HEK293 (cell line): ENCODE measurements around the gene SLC47A2.

Experiments used
- CTCF ChIA-PET: fragments of 350-600 bp; formaldehyde crosslinking; extraction: SDS; loops from one replicate; lab custom pipeline; 2021; ENCODE audit warnings: antibody characterized with exemption; lab: Yijun Ruan, JAX
- POLR2A ChIA-PET: fragments of 300-600 bp; formaldehyde crosslinking; extraction: SDS; loops from one replicate; lab custom pipeline; 2020; ENCODE audit warnings: antibody characterized with exemption, inconsistent platforms; lab: Yijun Ruan, JAX
- H3K27ac ChIP-seq: fragments of 200-500 bp; sonication (Bioruptor generic); 2 replicates; pipeline ENCODE4 v1.5.1; 2014; ENCODE audit warnings: low read depth, low read length, control low read depth, inconsistent platforms; ENCODE audit errors: extremely low read depth
- H3K36me3 ChIP-seq, 2 experiments: fragments of 200-500 bp in 1 of 2; sonication (Bioruptor generic) in 1 of 2; 1 replicate in 1 of 2; 2 replicates in 1 of 2; pipeline ENCODE4 v1.5.1; 2014 to 2017; ENCODE audit warnings: inconsistent platforms in 2 of 2, low read length in 2 of 2; ENCODE audit not compliant: control insufficient read depth in 2 of 2, insufficient read depth in 1 of 2
- H3K4me1 ChIP-seq: fragments of 200-500 bp; sonication (Bioruptor generic); 2 replicates; pipeline ENCODE4 v1.5.1; 2014; ENCODE audit warnings: mild to moderate bottlenecking, low read length, inconsistent platforms; ENCODE audit not compliant: control insufficient read depth, insufficient read depth
- H3K4me3 ChIP-seq: 2 replicates; pipeline ENCODE4 v1.5.1; 2011; ENCODE audit warnings: low read depth, mild to moderate bottlenecking, control low read depth, low read length, moderate library complexity
- H3K9me3 ChIP-seq: fragments of 200-500 bp; sonication (Bioruptor generic); 2 replicates; pipeline ENCODE4 v1.5.1; 2014; ENCODE audit warnings: low read depth, low read length, inconsistent platforms; ENCODE audit not compliant: control insufficient read depth, insufficient read depth
- GFI1B ChIP-seq: fragments of 450-650 bp; formaldehyde crosslinking; IDR thresholded peaks from 2 replicates; pipeline ENCODE4 v1.5.1; 2016; ENCODE audit warnings: missing biosample characterization, missing genetic modification characterization
- KLF7 ChIP-seq: fragments of 450-650 bp; formaldehyde crosslinking; IDR thresholded peaks from 2 replicates; pipeline ENCODE4 v1.5.1; 2016; ENCODE audit warnings: missing biosample characterization, missing genetic modification characterization, borderline replicate concordance
- OSR2 ChIP-seq: fragments of 450-650 bp; formaldehyde crosslinking; IDR thresholded peaks from 2 replicates; pipeline ENCODE4 v1.5.1; 2016; ENCODE audit warnings: missing biosample characterization, missing genetic modification characterization
- OVOL3 ChIP-seq: fragments of 450-650 bp; formaldehyde crosslinking; IDR thresholded peaks from 2 replicates; pipeline ENCODE4 v1.5.1; 2016; ENCODE audit warnings: missing biosample characterization, missing genetic modification characterization
- TCF7L2 ChIP-seq: IDR thresholded peaks from 2 replicates; pipeline ENCODE4 v1.6.1; 2011; ENCODE audit warnings: low read depth, mild to moderate bottlenecking, inconsistent platforms, low read length, moderate library complexity, borderline replicate concordance
- ZFP41 ChIP-seq: fragments of 450-650 bp; formaldehyde crosslinking; IDR thresholded peaks from 2 replicates; pipeline ENCODE4 v1.5.1; 2016; ENCODE audit warnings: missing biosample characterization, missing genetic modification characterization, borderline replicate concordance
- ZFP69B ChIP-seq: fragments of 450-650 bp; formaldehyde crosslinking; IDR thresholded peaks from 2 replicates; pipeline ENCODE4 v1.5.1; 2016; ENCODE audit warnings: missing biosample characterization, missing genetic modification characterization
- ZNF184 ChIP-seq: fragments of 450-650 bp; IDR thresholded peaks from 2 replicates; pipeline ENCODE4 v1.5.1; 2018; ENCODE audit warnings: missing biosample characterization, mild to moderate bottlenecking, missing genetic modification characterization
- ZNF221 ChIP-seq: fragments of 450-650 bp; formaldehyde crosslinking; IDR thresholded peaks from 2 replicates; pipeline ENCODE4 v1.5.1; 2017; ENCODE audit warnings: missing biosample characterization, missing genetic modification characterization, borderline replicate concordance
- ZNF335 ChIP-seq: fragments of 450-650 bp; formaldehyde crosslinking; conservative IDR thresholded peaks from 2 replicates; pipeline ENCODE4 v1.5.1; 2016; ENCODE audit warnings: missing biosample characterization, missing genetic modification characterization
- ZNF354C ChIP-seq: fragments of 450-650 bp; formaldehyde crosslinking; IDR thresholded peaks from 2 replicates; pipeline ENCODE4 v1.5.1; 2016; ENCODE audit warnings: missing biosample characterization, missing genetic modification characterization, low read depth, borderline replicate concordance
- ZNF426 ChIP-seq: fragments of 450-650 bp; formaldehyde crosslinking; IDR thresholded peaks from 2 replicates; pipeline ENCODE4 v1.5.1; 2017; ENCODE audit warnings: missing biosample characterization, missing genetic modification characterization, mild to moderate bottlenecking, inconsistent platforms, moderate library complexity
- ZNF433 ChIP-seq: fragments of 450-650 bp; formaldehyde crosslinking; IDR thresholded peaks from 2 replicates; pipeline ENCODE4 v1.5.1; 2016; ENCODE audit warnings: missing biosample characterization, missing genetic modification characterization, low read depth
- ZNF48 ChIP-seq: fragments of 450-650 bp; formaldehyde crosslinking; IDR thresholded peaks from 2 replicates; pipeline ENCODE4 v1.5.1; 2016; ENCODE audit warnings: missing biosample characterization, missing genetic modification characterization
- ZNF501 ChIP-seq: fragments of 450-650 bp; formaldehyde crosslinking; IDR thresholded peaks from 2 replicates; pipeline ENCODE4 v1.5.1; 2016; ENCODE audit warnings: missing biosample characterization, missing genetic modification characterization
- ZNF514 ChIP-seq: fragments of 450-650 bp; formaldehyde crosslinking; IDR thresholded peaks from 2 replicates; pipeline ENCODE4 v1.5.1; 2016; ENCODE audit warnings: missing biosample characterization, missing genetic modification characterization
- ZNF521 ChIP-seq: fragments of 450-650 bp; formaldehyde crosslinking; IDR thresholded peaks from 2 replicates; pipeline ENCODE4 v1.5.1; 2017; ENCODE audit warnings: missing biosample characterization, mild to moderate bottlenecking, missing genetic modification characterization
- ZNF626 ChIP-seq: fragments of 450-650 bp; sonication (Bioruptor Pico); formaldehyde crosslinking; IDR thresholded peaks from 2 replicates; pipeline ENCODE4 v1.5.1; 2018; ENCODE audit warnings: missing biosample characterization, missing genetic modification characterization, inconsistent platforms
- ZNF76 ChIP-seq: fragments of 450-650 bp; formaldehyde crosslinking; IDR thresholded peaks from 2 replicates; pipeline ENCODE4; 2016; ENCODE audit warnings: low read depth, missing biosample characterization, missing genetic modification characterization, borderline replicate concordance
- ZNF768 ChIP-seq: fragments of 450-650 bp; formaldehyde crosslinking; IDR thresholded peaks from 2 replicates; pipeline ENCODE4 v1.5.1; 2018; ENCODE audit warnings: missing biosample characterization, mild to moderate bottlenecking, missing genetic modification characterization
- ZNF791 ChIP-seq: fragments of 450-650 bp; formaldehyde crosslinking; IDR thresholded peaks from 2 replicates; pipeline ENCODE4 v1.5.1; 2016; ENCODE audit warnings: missing biosample characterization, missing genetic modification characterization
- ZNF837 ChIP-seq: fragments of 450-650 bp; formaldehyde crosslinking; IDR thresholded peaks from 2 replicates; pipeline ENCODE4 v1.5.1; 2016; ENCODE audit warnings: missing biosample characterization, missing genetic modification characterization
- TF ChIP-seq, protein P1 (sequence below): fragments of 450-650 bp; formaldehyde crosslinking; IDR thresholded peaks from 2 replicates; pipeline ENCODE4; 2016; ENCODE audit warnings: missing biosample characterization, missing genetic modification characterization
- TF ChIP-seq, protein P2 (sequence below): fragments of 450-650 bp; formaldehyde crosslinking; optimal IDR thresholded peaks from 2 replicates; pipeline ENCODE3; 2016; ENCODE audit warnings: missing biosample characterization, mild to moderate bottlenecking, missing genetic modification characterization

The SLC47A2 gene

DNA sequence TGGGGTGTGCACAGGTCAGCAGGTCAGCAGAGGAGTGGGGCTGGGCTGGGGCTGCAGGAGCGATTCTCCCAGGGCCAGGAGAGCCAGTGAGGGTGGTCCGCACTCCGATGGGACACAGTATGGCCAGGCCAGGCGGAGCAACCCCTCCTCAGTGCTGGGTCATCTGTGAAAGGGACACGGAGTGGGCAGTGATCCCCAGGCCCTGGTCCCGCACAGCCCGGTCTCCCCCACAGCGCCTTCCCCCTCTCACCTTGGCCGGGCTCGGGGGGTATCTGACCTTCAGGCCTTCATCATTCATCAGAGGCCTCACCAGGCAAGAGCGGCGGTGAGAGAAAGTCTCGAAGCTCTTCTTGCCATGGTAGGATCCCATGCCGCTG is 21.7 kb upstream of the SLC47A2 start:
- H3K4me1 ChIP-seq = no peaks in the 10 kb centered on the region
- TF ChIP-seq ZFP41 (tag by site-specific recombination) (no peak), ZNF354C (tag by site-specific recombination) (no peak), ZNF48 (no peak), ZNF521 (tag by site-specific recombination) (no peak), TCF7L2 (no peak), ZNF768 (no peak), ZFP69B (tag by site-specific recombination) (no peak), ZNF426 (tag by site-specific recombination) (no peak), ZNF221 (tag by site-specific recombination) (no peak), OVOL3 (tag by site-specific recombination) (no peak), ZNF184 (tag by site-specific recombination) (no peak), ZNF433 (no peak)
- TF ChIP-seq, protein P1, sequence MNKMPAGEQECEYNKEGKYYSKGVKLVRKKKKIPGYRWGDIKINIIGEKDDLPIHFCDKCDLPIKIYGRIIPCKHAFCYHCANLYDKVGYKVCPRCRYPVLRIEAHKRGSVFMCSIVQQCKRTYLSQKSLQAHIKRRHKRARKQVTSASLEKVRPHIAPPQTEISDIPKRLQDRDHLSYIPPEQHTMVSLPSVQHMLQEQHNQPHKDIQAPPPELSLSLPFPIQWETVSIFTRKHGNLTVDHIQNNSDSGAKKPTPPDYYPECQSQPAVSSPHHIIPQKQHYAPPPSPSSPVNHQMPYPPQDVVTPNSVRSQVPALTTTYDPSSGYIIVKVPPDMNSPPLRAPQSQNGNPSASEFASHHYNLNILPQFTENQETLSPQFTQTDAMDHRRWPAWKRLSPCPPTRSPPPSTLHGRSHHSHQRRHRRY (tag by site-specific recombination) = no peak
- H3K4me3 ChIP-seq = no peak overlapping the region
- no peak overlapping the region for H3K27ac ChIP-seq
- no peaks in the 10 kb centered on the region for H3K36me3 ChIP-seq
- ChIA-PET POLR2A (no interaction called here), CTCF (interaction anchor here (0.9 kb wide), 1 partner anchor 25 kb away, joined by 3 read pairs; no protein-coding TSS in a partner anchor)
- no peaks in the 10 kb centered on the region for H3K9me3 ChIP-seq

DNA sequence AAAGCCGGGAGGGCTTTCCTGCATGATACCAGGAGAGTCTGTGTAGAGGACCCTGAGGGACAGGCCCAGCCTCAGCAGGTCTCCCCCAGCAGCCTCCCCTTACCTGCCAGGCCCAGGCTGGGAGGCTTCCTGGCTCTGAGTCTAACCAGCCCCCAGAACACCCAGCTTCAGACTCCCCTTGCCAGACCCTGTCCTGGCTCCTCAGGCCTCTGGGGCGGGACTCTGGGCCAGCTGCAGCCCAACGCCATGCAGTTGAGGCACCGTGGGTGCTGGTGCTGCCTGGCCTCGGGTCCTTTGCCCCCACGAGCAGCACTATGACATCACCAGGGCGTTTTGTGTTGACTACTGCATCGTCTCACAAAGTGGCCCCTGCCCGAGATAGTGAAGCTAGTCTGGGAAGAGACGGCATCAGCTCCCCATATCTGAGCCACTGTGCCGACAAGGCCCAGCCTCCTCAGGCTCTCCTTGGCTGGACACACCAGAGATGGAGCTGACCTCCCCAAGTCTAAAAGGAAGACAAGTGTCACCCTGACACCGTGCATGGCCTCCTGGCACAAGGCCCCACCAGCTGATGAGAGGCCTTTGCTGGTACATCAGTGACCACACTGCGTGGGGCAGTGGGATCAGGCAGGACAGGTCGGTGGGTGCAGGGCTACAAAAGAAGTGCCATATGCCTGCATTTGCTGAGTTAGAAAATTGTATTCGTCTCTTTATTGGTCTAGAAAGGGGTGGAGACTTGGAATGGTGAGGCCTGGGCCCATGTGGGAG is 21.1 kb upstream of the SLC47A2 start:
- Histone ChIP-seq H3K4me3 (no peak overlapping the region), H3K4me1 (no peaks in the 10 kb centered on the region), H3K36me3 (no peaks in the 10 kb centered on the region), H3K9me3 (no peaks in the 10 kb centered on the region), H3K27ac (no peak overlapping the region)
- TF ChIP-seq, protein P2, sequence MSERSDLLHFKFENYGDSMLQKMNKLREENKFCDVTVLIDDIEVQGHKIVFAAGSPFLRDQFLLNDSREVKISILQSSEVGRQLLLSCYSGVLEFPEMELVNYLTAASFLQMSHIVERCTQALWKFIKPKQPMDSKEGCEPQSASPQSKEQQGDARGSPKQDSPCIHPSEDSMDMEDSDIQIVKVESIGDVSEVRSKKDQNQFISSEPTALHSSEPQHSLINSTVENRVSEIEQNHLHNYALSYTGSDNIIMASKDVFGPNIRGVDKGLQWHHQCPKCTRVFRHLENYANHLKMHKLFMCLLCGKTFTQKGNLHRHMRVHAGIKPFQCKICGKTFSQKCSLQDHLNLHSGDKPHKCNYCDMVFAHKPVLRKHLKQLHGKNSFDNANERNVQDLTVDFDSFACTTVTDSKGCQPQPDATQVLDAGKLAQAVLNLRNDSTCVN (tag by site-specific recombination) = no peak
- no peak for TF ChIP-seq ZNF76 (tag by site-specific recombination)
- no peak for TF ChIP-seq ZNF501 (tag by site-specific recombination)
- no peak for TF ChIP-seq ZNF335 (tag by site-specific recombination)
- no peak for TF ChIP-seq ZNF514 (tag by site-specific recombination)
- no peak for TF ChIP-seq KLF7 (tag by site-specific recombination)
- TF ChIP-seq OSR2 (tag by site-specific recombination) = no peak
- TF ChIP-seq GFI1B = no peak
- no peak for TF ChIP-seq ZNF791 (tag by site-specific recombination)
- TF ChIP-seq ZNF626 (tag by site-specific recombination) = no peak
- TF ChIP-seq ZNF837 = no peak
- CTCF ChIA-PET = interaction anchor here (0.9 kb wide), 1 partner anchor 25 kb away, joined by 3 read pairs; no protein-coding TSS in a partner anchor
- POLR2A ChIA-PET = interaction anchor here (0.6 kb wide), 1 partner anchor 14 kb away, joined by 3 read pairs; no protein-coding TSS in a partner anchor
